Kidney epithelial cell (primary cell): ENCODE measurements around the gene MRPS34. TPM values are rescaled to one million over a fixed set of nuclear protein-coding genes. Genes with fewer than 3 reads are reported as not detected.

Experiments
- DNase-seq: peaks from one replicate; pipeline ENCODE4 v3.0.0-alpha.2; 2010; ENCODE audit warnings: low read depth
- H3K27me3 ChIP-seq: 2 replicates; pipeline ENCODE4 v1.6.0; 2011; ENCODE audit warnings: low read length; ENCODE audit not compliant: control insufficient read depth, insufficient read depth
- H3K36me3 ChIP-seq: 2 replicates; pipeline ENCODE4 v1.5.1; 2011; ENCODE audit warnings: low read length; ENCODE audit not compliant: control insufficient read depth, insufficient read depth
- H3K4me3 ChIP-seq: 2 replicates; pipeline ENCODE4 v1.5.1; 2011; ENCODE audit warnings: low read depth, mild to moderate bottlenecking, control low read depth, low read length
- CTCF ChIP-seq: IDR thresholded peaks from 2 replicates; pipeline ENCODE4 v1.5.1; 2011; ENCODE audit warnings: mild to moderate bottlenecking, moderate library complexity, low read length, control low read depth, inconsistent platforms; ENCODE audit not compliant: insufficient read depth, poor library complexity, severe bottlenecking
- total RNA-seq: library from RNA; depleted of rRNA; stranded (reverse); fragments of >200 nt; gene quantifications from 2 replicates; pipeline ENCODE4 v1.2.3, GENCODE V29; 2015

Gene MRPS34
- total RNA-seq, 1 donor from 2014 or later, result 108 TPM

- no peaks in the 10 kb centered on the region for H3K27me3 ChIP-seq
- peak overlapping the region; percentile 92 for H3K4me3 ChIP-seq
- H3K36me3 ChIP-seq, result peaks cover 2% of the 10 kb centered on the region
- no peak for DNase-seq
- no peak for TF ChIP-seq CTCF
These were observed 2.4 kb downstream of the MRPS34 start for GRCh38 chr16:1770328-1771187.

- H3K36me3 ChIP-seq, result peaks cover 2% of the 10 kb centered on the region
- no peak for TF ChIP-seq CTCF
- no peak overlapping the region for H3K4me3 ChIP-seq
- H3K27me3 ChIP-seq, result no peaks in the 10 kb centered on the region
- no peak for DNase-seq
These were observed 3.3 kb downstream of the MRPS34 start for GRCh38 chr16:1769402-1770300.

- Histone ChIP-seq H3K4me3 (no peak overlapping the region), H3K27me3 (no peaks in the 10 kb centered on the region), H3K36me3 (peaks cover 2% of the 10 kb centered on the region)
- DNase-seq, result no peak
- TF ChIP-seq CTCF, result no peak
These were observed 4.0 kb downstream of the MRPS34 start for GRCh38 chr16:1768767-1769401.

- no peak for TF ChIP-seq CTCF
- Histone ChIP-seq H3K27me3 (no peaks in the 10 kb centered on the region), H3K36me3 (peaks cover 2% of the 10 kb centered on the region), H3K4me3 (no peak overlapping the region)
- no peak for DNase-seq
These were observed 4.7 kb downstream of the MRPS34 start for GRCh38 chr16:1768061-1768766.

GRCh38 chr16:1767116-1767994 lies 5.6 kb downstream of the MRPS34 start:
- Histone ChIP-seq H3K4me3 (no peak overlapping the region), H3K36me3 (peaks cover 2% of the 10 kb centered on the region), H3K27me3 (no peaks in the 10 kb centered on the region)
- no peak for TF ChIP-seq CTCF
- no peak for DNase-seq
